HepG2 (cell line): ENCODE measurements around the gene SWI5. TPM values are rescaled to one million over a fixed set of nuclear protein-coding genes. Genes with fewer than 3 reads are reported as not detected.

ENCODE experiments used
- ATAC-seq: fragments of 200-7000 bp; cut with Tn5 transposase; 3 replicates; pipeline ENCODE4 v1.9.1; 2020; ENCODE audit warnings: mild to moderate bottlenecking, moderate library complexity
- BruUV-seq: library from RNA; stranded (reverse); fragments of 400-500 nt; replicated peaks from 2 replicates; lab custom pipeline; 2021; lab: Mats Ljungman, UMichigan
- CTCF ChIA-PET: fragments of 300-600 bp; formaldehyde crosslinking; extraction: SDS; loops from one replicate; lab custom pipeline; 2021; ENCODE audit warnings: low total read pairs, inconsistent platforms, low intra/inter-chr PET ratio; lab: Yijun Ruan, JAX
- POLR2A ChIA-PET: fragments of 350-600 bp; sonication (Branson Sonifier 250); formaldehyde crosslinking; loops from one replicate; lab custom pipeline; 2020; ENCODE audit warnings: antibody characterized with exemption, inconsistent platforms; lab: Yijun Ruan, JAX
- DNase-seq: peaks from one replicate; pipeline ENCODE4 v3.0.0-alpha.2; 2015; ENCODE audit warnings: low spot score
- FAIRE-seq: peaks from 3 replicates; lab custom pipeline; 2011; peaks lifted over from hg19 to GRCh38; lab: Jason Lieb, UNC
- H2AFZ ChIP-seq: one replicate; pipeline ENCODE4 v1.6.1; 2011; ENCODE audit warnings: low read length, inconsistent platforms
- H3K27ac ChIP-seq: fragments of 300-600 bp; 3 replicates; pipeline ENCODE4 v1.8.0; 2011; ENCODE audit warnings: mixed run types, mild to moderate bottlenecking, mixed read lengths, low read length, inconsistent platforms; ENCODE audit not compliant: insufficient read depth; ENCODE audit errors: extremely low read length
- H3K27me3 ChIP-seq, 2 experiments: fragments of 200-600 bp in 1 of 2; 2 replicates in 1 of 2; 3 replicates in 1 of 2; pipeline versions ENCODE4 v1.6.0 to v1.8.0; 2011; ENCODE audit warnings: low read length in 2 of 2, mild to moderate bottlenecking in 2 of 2, moderate library complexity in 2 of 2, inconsistent platforms in 1 of 2; ENCODE audit not compliant: insufficient read depth in 2 of 2, control insufficient read depth in 1 of 2
- H3K36me3 ChIP-seq, 2 experiments: fragments of 200-600 bp in 1 of 2; replicated peaks in 1 of 2; 2 replicates in 1 of 2; 3 replicates in 1 of 2; pipeline versions ENCODE4 v1.5.1 to v1.8.0; 2011; ENCODE audit warnings: low read length in 2 of 2, inconsistent platforms in 1 of 2; ENCODE audit not compliant: insufficient read depth in 2 of 2, control insufficient read depth in 1 of 2
- H3K4me1 ChIP-seq: 2 replicates; pipeline ENCODE4 v1.5.1; 2012; ENCODE audit warnings: low read length, inconsistent platforms; ENCODE audit not compliant: insufficient read depth
- H3K4me2 ChIP-seq: 2 replicates; pipeline ENCODE4 v1.6.0; 2011; ENCODE audit warnings: low read depth, low read length, inconsistent platforms
- H3K4me3 ChIP-seq, 3 experiments: fragments of 200-600 bp in 1 of 3; sonication (generic), shearing (Covaris generic) in 1 of 3; replicated peaks in 1 of 3; 2 replicates each; pipeline ENCODE4 v1.5.1; 2011 to 2016; ENCODE audit warnings: low read length in 3 of 3, inconsistent platforms in 2 of 3, low read depth in 2 of 3, mild to moderate bottlenecking in 2 of 3, control low read depth in 1 of 3, mixed read lengths in 1 of 3; ENCODE audit not compliant: insufficient read depth in 1 of 3
- H3K79me2 ChIP-seq: one replicate; pipeline ENCODE4 v1.6.1; 2011; ENCODE audit warnings: low read length, inconsistent platforms; ENCODE audit not compliant: insufficient read depth
- H3K9ac ChIP-seq: 2 replicates; pipeline ENCODE4 v1.6.0; 2011; ENCODE audit warnings: mild to moderate bottlenecking, low read depth, low read length, inconsistent platforms; ENCODE audit not compliant: insufficient read depth
- H3K9me3 ChIP-seq: 2 replicates; pipeline ENCODE4 v1.5.1; 2012; ENCODE audit warnings: mild to moderate bottlenecking, low read length
- H4K20me1 ChIP-seq: 2 replicates; pipeline ENCODE4 v1.6.0; 2011; ENCODE audit warnings: inconsistent platforms, mild to moderate bottlenecking, low read length, moderate library complexity; ENCODE audit not compliant: insufficient read depth
- HNRNPK ChIP-seq: fragments of 200-400 bp; formaldehyde crosslinking; IDR thresholded peaks from 2 replicates; pipeline ENCODE4 v1.6.1; 2018; ENCODE audit warnings: low read length, low read depth, moderate library complexity, mild to moderate bottlenecking; ENCODE audit not compliant: poor library complexity, severe bottlenecking
- ZNF143 ChIP-seq: sonication (generic); formaldehyde crosslinking; IDR thresholded peaks from 2 replicates; pipeline ENCODE4 v1.4.0; 2020; ENCODE audit warnings: missing genetic modification reagents
- ZNF253 ChIP-seq: sonication (generic); formaldehyde crosslinking; IDR thresholded peaks from 2 replicates; pipeline ENCODE4 v1.8.0; 2022; ENCODE audit warnings: mild to moderate bottlenecking, missing genetic modification reagents, borderline replicate concordance
- ZSCAN12 ChIP-seq: sonication (generic); formaldehyde crosslinking; IDR thresholded peaks from 2 replicates; pipeline ENCODE4 v1.9.0; 2021; ENCODE audit warnings: mild to moderate bottlenecking, missing genetic modification reagents
- WGBS: methylation state at CpG from one replicate; pipeline ENCODE4 v1.1.6; 2017; ENCODE audit warnings: low lambda C conversion rate; 5-methylcytosine and 5-hydroxymethylcytosine counted together
- in situ Hi-C: cut with HindIII; loops from 2 replicates; pipeline ENCODE4 v1.10.0; 2017; ENCODE audit warnings: low pct_unique_long_range_greater_than_20kb; ENCODE audit not compliant: extremely low pct_ligation_motif_present
- intact Hi-C: fragments of 100-400 bp; cut with micrococcal nuclease; formaldehyde crosslinking; loops from one replicate; pipeline ENCODE4 v1.10.0; 2022; ENCODE audit not compliant: unreplicated experiment
- polyA plus RNA-seq, 8 experiments: library from polyadenylated mRNA; depleted of rRNA in 3 of 8; stranded (reverse) in 7 of 8; unstranded in 1 of 8; fragments of >200 nt; fragmentation: Illumina TruSeq in 4 of 8; extraction: Trizol in 4 of 8; gene quantifications; 2 replicates each; pipeline versions ENCODE4 v1.2.1 to v1.2.3, GENCODE V29; 2011 to 2016; ENCODE audit warnings: low read depth in 4 of 8, missing spikeins in 1 of 8, mixed read lengths in 1 of 8; ENCODE audit not compliant: insufficient read depth in 1 of 8
- total RNA-seq, 5 experiments: library from RNA; depleted of rRNA; stranded (reverse); fragments of >200 nt; fragmentation: Illumina TruSeq; extraction: Trizol; gene quantifications; 2 replicates each; pipeline ENCODE4 v1.2.3, GENCODE V29; 2016; ENCODE audit warnings: low read depth in 1 of 5
- TF ChIP-seq, protein P1 (sequence below): sonication (generic); formaldehyde crosslinking; IDR thresholded peaks from 2 replicates; pipeline ENCODE4 v1.4.0; 2020; ENCODE audit warnings: mild to moderate bottlenecking, missing genetic modification reagents

Gene SWI5
- total and polyA plus RNA-seq, 2 of the 13 experiments (the other 11 are each of a cell fraction or from before 2014, with no cell fraction given), result 39.2 to 41.0 TPM

DNA sequence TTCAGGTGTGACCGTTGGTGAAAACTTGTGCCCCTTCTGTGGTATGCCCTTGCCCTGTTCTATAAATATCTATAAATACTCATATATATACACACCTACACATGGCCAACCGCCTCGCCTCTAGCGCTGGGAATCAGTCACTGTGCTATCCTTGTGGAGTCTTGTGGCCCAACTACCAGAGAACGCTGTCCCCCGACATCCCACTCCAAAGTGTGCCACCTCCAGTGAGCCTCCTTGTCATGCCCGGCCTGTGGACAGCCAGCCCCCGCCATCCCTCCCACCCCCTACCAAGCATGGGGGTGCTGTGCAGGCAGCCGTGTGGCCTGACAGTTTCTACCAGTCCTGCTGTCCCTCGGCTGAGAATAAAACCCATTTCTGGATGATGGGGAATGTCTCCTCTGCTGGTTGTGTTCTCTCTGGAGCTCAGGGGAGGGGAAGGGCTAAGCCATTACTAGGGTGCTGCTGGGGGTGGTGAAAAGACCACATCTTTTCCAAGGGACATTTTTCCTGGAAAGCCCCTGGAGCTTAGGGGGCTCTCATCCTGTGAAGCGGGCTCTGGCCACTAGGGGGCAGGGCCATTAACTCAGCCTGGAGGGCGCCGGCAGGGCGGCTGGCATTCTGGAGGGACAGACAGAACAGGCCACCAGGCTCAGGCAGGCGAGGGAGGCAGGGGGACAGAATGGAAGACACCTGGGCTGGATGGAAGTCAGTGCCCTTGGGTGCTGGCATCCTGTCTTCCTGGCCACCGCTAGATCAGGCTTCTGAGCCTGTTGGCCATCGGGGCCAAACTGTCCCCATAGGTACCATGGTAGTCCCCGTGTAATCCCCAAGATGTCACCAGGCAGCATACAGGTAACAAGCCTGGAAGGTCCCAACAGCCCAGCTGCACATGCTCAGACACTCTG, 21.0 kb upstream of the SWI5 start (continued):
- no peak for TF ChIP-seq ZSCAN12 (CRISPR knock-in tag)

DNA sequence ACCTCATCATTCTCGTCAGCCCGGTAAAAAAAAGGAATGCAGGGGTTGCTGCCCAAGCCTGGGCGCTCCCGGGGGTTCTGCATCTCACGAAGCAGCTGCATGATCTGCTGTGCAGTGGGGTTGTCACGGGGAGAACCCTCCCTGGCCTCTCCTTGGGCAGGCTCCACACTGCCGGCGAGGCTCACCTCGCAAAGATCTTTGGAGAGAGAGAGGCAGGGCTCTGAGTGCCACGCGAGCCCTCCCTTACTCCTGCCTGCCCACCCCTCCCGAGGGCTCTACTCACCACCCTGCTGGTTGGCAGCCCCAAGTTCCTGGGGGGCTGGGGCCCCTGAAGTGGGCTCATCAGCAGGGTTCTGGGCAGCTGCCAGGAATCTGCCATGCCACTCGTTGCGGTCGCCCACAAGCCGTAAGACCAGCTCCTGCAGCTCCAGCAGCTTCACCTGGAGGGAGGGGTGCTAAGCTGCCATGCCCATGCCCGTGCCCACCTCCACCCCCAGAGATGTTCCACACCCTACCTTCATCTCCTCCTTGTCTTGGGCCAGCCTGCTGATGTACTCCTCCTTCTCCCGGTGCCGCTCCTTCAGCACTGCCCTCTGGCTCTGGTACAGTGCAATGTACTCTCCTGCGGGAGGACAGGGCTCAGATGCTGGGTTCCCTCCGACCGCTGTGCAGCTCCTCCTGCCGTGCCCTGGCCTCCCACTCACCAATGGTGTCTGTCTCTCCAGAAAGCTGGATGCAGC, 18.8 kb upstream of the SWI5 start:
- no peaks in the 10 kb centered on the region; a peak in 1 of 5 replicates for H3K27me3 ChIP-seq
- H3K79me2 ChIP-seq, result no peaks in the 10 kb centered on the region
- no peak overlapping the region for H3K27ac ChIP-seq
- no peak overlapping the region for H3K4me2 ChIP-seq
- no peak for DNase-seq
- in situ Hi-C loops (no loop called here), intact Hi-C loops (no loop called here)
- no peak overlapping the region for H3K4me3 ChIP-seq
- POLR2A ChIA-PET, result no interaction called here
- H3K9ac ChIP-seq, result no peak overlapping the region
- FAIRE-seq, result no peak
- BruUV-seq, result no TSS peak
- H2AFZ ChIP-seq, result no peak overlapping the region
- TF ChIP-seq ZNF253 (CRISPR knock-in tag), result no peak
- TF ChIP-seq, protein P1, sequence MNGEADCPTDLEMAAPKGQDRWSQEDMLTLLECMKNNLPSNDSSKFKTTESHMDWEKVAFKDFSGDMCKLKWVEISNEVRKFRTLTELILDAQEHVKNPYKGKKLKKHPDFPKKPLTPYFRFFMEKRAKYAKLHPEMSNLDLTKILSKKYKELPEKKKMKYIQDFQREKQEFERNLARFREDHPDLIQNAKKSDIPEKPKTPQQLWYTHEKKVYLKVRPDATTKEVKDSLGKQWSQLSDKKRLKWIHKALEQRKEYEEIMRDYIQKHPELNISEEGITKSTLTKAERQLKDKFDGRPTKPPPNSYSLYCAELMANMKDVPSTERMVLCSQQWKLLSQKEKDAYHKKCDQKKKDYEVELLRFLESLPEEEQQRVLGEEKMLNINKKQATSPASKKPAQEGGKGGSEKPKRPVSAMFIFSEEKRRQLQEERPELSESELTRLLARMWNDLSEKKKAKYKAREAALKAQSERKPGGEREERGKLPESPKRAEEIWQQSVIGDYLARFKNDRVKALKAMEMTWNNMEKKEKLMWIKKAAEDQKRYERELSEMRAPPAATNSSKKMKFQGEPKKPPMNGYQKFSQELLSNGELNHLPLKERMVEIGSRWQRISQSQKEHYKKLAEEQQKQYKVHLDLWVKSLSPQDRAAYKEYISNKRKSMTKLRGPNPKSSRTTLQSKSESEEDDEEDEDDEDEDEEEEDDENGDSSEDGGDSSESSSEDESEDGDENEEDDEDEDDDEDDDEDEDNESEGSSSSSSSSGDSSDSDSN (CRISPR knock-in tag), result no peak
- TF ChIP-seq HNRNPK, result no peak
- no peak for TF ChIP-seq ZNF143 (CRISPR knock-in tag)
- TF ChIP-seq, all 625 proteins: peak for 0
- WGBS, result 98% methylated on average over 12 of the region's 23 CpGs
- Histone ChIP-seq H3K4me1 (peaks cover 11% of the 10 kb centered on the region), H4K20me1 (no peaks in the 10 kb centered on the region), H3K9me3 (no peaks in the 10 kb centered on the region), H3K36me3 (peaks cover 25 to 52% of the 10 kb centered on the region in 2 experiments; a peak in 4 of 5 replicates)
- no peak for ATAC-seq
- CTCF ChIA-PET, result no interaction called here
